Pancreas (tissue), 10 donors: ENCODE results near the gene KCTD7. TPM values are rescaled to one million over a fixed set of nuclear protein-coding genes. Genes with fewer than 3 reads are reported as not detected.
"Not testable (repeated sequence)": the region's sequence is repeated elsewhere in the genome, so short reads cannot be mapped to it uniquely, and the experiment has no call there.

ENCODE experiments used
- ATAC-seq, 4 donors: fragments of 200-7000 bp; cut with Tn5 transposase; one replicate each; pipeline versions ENCODE4 v1.8.0 to v1.9.1; 2020; ENCODE audit warnings: mild to moderate bottlenecking in 4 of 4, moderate library complexity in 4 of 4
- DNase-seq, 6 donors: peaks; one replicate each; pipeline ENCODE4 v3.0.0-alpha.2; 2020
- FAIRE-seq: peaks from 2 replicates; lab custom pipeline; 2012; peaks lifted over from hg19 to GRCh38; lab: Jason Lieb, UNC
- H3K27ac ChIP-seq, 4 donors: fragments of 200-600 bp; sonication (generic); 1 replicate in 3 of 4; 2 replicates in 1 of 4; pipeline versions ENCODE4 v1.5.0 to v1.8.0; 2020
- H3K27me3 ChIP-seq, 4 donors: fragments of 200-600 bp; one replicate each; pipeline ENCODE4 v1.8.0; 2021
- H3K36me3 ChIP-seq, 3 donors: fragments of 200-600 bp; sonication (generic) in 1 of 3; one replicate each; pipeline versions ENCODE4 v1.5.0 to v1.8.0; 2020 to 2021
- H3K4me1 ChIP-seq, 3 donors: fragments of 200-600 bp; one replicate each; pipeline ENCODE4 v1.8.0; 2021
- H3K4me3 ChIP-seq, 4 donors: fragments of 200-600 bp; sonication (generic) in 2 of 4; one replicate each; pipeline versions ENCODE4 v1.5.0 to v1.8.0; 2020 to 2021
- H3K9me3 ChIP-seq, 4 donors: fragments of 200-600 bp; one replicate each; pipeline ENCODE4 v1.8.0; 2021
- WGBS, 2 donors: extraction: QIAGEN DNeasy Blood & Tissue Kit; methylation state at CpG; one replicate each; pipeline ENCODE4 v1.1.7; 2013; 5-methylcytosine and 5-hydroxymethylcytosine counted together
- intact Hi-C, 3 donors: fragments of 100-400 bp; cut with DNase I; formaldehyde crosslinking; loops; one replicate each; pipeline versions ENCODE4 v1.11.1 to v1.14.2; 2022
- polyA plus RNA-seq, 2 donors: library from polyadenylated mRNA; stranded (reverse); fragments of 200-250 nt; gene quantifications; one replicate each; pipeline ENCODE4 v1.2.3, GENCODE V29; 2013
- total RNA-seq, 6 donors: library from RNA; stranded (reverse); fragmentation: NEBNext Ultra II Directional in 4 of 6; extraction: Animal tissue kit (Norgen Biotek cat#: 25700) in 4 of 6; gene quantifications; one replicate each; pipeline versions ENCODE4 v1.2.1 to v1.2.4, GENCODE V29; 2021 to 2023
- TF ChIP-seq, protein P1 (sequence below), 4 donors: fragments of 200-600 bp; sonication (generic) in 3 of 4; IDR thresholded peaks; one replicate each; pipeline versions ENCODE4 v1.5.0 to v1.8.0; 2021; ENCODE audit warnings: antibody characterized with exemption in 4 of 4
- donor health status: healthy with polysubstance abuse.
- donor health status: DM: no; HTN: no; CAD: no; lungs with moderate emphysema.
- donor health status: DM: no; HTN: no; CAD: no.
- donor health status: control.
- donor health status: control.
- donor health status: Bipolar disorder and iron deficiency.
- donor health status: DM: yes; HTN: yes; CAD: no.
- donor health status: DM: no; HTN: no; CAD: no.
- donor health status: DM: no; HTN: no; CAD: no.
- donor health status: DM: yes; HTN: yes; CAD: no.

KCTD7 gene
- total and polyA plus RNA-seq, 8 donors = 1.8 to 5.4 (median 2.5) TPM

DNA sequence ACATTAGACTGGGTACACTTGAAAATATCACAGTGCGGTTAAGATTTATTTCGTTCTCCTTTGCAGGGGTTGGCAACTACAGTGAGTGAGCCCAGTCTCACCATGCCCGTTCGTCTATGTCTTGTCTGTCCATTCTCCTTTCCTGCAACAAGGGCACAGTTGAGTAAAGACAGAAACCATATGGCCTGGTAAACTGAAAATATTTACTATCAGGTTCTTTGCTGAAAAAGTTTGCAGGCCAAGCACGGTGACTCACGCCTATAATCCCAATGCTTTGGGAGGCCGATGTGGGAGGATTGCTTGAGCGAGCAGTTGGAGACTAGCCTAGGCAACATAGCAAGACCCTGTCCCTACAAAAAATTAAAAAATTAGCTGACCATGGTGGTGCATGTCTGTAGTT lies 11.4 kb upstream of the KCTD7 start:
- Histone ChIP-seq H3K36me3 (no peaks in the 10 kb centered on the region), H3K4me3 (no peak overlapping the region), H3K9me3 (no peaks in the 10 kb centered on the region), H3K27ac (no peak overlapping the region), H3K27me3 (no peaks in the 10 kb centered on the region), H3K4me1 (no peaks in the 10 kb centered on the region)
- intact Hi-C loops = no loop called here
- ATAC-seq (no peak), DNase-seq (no peak), FAIRE-seq (no peak)
- TF ChIP-seq, protein P1, sequence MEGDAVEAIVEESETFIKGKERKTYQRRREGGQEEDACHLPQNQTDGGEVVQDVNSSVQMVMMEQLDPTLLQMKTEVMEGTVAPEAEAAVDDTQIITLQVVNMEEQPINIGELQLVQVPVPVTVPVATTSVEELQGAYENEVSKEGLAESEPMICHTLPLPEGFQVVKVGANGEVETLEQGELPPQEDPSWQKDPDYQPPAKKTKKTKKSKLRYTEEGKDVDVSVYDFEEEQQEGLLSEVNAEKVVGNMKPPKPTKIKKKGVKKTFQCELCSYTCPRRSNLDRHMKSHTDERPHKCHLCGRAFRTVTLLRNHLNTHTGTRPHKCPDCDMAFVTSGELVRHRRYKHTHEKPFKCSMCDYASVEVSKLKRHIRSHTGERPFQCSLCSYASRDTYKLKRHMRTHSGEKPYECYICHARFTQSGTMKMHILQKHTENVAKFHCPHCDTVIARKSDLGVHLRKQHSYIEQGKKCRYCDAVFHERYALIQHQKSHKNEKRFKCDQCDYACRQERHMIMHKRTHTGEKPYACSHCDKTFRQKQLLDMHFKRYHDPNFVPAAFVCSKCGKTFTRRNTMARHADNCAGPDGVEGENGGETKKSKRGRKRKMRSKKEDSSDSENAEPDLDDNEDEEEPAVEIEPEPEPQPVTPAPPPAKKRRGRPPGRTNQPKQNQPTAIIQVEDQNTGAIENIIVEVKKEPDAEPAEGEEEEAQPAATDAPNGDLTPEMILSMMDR (IDR thresholded peaks at IDR 0.05) = no peak
- WGBS, 2 donors = 84 to 85% methylated on average over 8 of the region's 8 CpGs

DNA sequence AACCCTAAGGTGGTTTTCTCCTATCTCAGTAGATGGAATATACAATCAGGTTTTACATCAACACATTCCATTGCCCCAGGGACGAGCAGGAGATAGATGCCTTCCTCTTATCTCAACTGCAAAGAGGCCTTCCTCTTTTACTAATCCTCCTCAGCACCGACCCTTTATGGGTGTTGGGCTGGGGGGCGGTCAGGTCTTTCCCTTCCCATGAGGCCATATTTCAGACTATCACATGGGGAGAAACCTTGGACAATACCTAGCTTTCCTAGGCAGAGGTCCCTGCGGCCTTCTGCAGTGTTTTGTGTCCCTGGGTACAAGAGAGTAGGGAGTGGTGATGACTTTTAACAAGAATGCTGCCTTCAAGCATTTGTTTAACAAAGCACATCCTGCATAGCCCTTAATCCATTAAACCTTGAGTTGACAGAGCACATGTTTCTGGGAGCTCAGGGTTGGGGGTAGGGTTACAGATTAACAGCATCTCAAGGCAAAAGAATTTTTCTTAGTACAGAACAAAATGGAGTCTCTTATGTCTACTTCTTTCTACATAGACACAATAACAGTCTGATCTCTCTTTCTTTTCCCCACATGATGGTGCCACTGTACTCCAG lies 9.2 kb upstream of the KCTD7 start:
- H3K27ac ChIP-seq, H3K4me1 ChIP-seq, ATAC-seq, intact Hi-C loops, H3K36me3 ChIP-seq, H3K9me3 ChIP-seq, H3K4me3 ChIP-seq, DNase-seq, FAIRE-seq, H3K27me3 ChIP-seq: not testable (repeated sequence)
- 46 to 52% methylated on average over 4 of the region's 4 CpGs for WGBS, 2 donors

DNA sequence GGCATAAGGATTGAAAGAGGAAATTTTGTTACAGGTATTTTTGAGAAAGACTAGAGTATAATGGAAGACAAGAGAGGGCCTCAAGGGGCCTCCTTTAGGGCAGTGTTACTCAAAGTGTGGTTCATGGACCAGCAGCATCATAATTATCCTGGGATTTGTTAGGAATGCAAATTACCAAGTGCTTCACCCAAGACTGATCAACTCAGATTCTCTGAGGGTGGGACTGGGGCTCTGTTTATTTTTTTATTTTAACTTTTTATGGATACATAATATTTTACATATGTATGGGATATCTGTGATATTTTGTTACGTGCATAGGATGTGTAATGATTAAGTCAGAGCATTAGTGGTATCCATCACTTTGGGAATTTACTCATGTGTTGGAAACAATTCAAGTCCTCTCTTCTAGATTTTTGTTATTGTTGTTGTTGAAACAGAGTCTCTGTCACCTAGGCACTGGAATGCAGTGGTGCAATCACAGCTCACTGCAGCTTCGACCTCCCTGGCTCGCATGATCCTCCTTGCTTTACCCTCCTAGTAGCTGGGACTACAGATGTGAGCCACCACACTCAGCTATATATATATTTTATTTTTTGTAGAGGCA lies 2.2 kb upstream of the KCTD7 start:
- no peak for FAIRE-seq

DNA sequence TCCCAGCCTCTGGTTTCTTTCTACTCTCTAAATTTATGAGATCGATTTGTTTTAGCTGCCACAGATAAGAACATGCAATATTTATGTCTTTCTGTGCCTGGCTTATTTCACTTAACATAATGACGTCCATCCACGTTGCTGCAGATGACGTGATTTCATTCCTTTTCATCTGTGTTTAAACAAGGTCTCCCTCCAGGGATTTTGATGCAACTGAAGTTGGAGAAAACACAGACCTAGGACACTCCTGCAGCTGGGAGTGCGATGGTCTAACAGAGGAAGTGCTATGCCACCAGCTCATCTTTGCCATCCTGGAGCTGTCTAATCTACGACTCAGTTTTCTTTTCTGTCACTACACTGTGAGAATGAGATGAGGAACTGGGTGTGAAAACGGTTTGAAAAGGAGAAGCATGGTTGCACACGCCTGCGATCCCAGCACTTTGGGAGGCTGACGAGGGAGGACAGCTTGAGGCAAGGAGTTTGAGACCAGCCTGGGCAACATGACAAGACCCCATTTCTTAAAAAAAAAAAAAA lies 1.5 kb upstream of the KCTD7 start:
- H3K27me3 ChIP-seq = no peaks in the 10 kb centered on the region
- intact Hi-C loops = no loop called here
- peak in 1 of 6 donors; percentile 21 for DNase-seq
- H3K4me3 ChIP-seq = peak overlapping the region in 1 of 4 donors; percentile 55
- no peak for ATAC-seq
- H3K9me3 ChIP-seq = no peaks in the 10 kb centered on the region
- FAIRE-seq = peak; percentile 81
- peaks cover 0 to 9% (median 0%) of the 10 kb centered on the region in 3 donors for H3K4me1 ChIP-seq
- peak overlapping the region in 1 of 4 donors; percentile 85 for H3K27ac ChIP-seq
- TF ChIP-seq, protein P1 (IDR thresholded peaks at IDR 0.05) = no peak
- no peaks in the 10 kb centered on the region for H3K36me3 ChIP-seq
- WGBS, 2 donors = 36 to 40% methylated on average over 10 of the region's 10 CpGs

More for the DNA sequence above, 2.2 kb upstream of the KCTD7 start:
- Histone ChIP-seq H3K27me3 (no peaks in the 10 kb centered on the region), H3K27ac (no peak overlapping the region), H3K4me1 (peaks cover 0 to 9% (median 0%) of the 10 kb centered on the region in 3 donors), H3K36me3 (no peaks in the 10 kb centered on the region), H3K9me3 (no peaks in the 10 kb centered on the region), H3K4me3 (no peak overlapping the region)
- TF ChIP-seq, protein P1 (IDR thresholded peaks at IDR 0.05) = no peak
- no peak for ATAC-seq
- 72 to 78% methylated on average over 3 of the region's 3 CpGs for WGBS, 2 donors
- intact Hi-C loops = no loop called here
- DNase-seq = no peak

DNA sequence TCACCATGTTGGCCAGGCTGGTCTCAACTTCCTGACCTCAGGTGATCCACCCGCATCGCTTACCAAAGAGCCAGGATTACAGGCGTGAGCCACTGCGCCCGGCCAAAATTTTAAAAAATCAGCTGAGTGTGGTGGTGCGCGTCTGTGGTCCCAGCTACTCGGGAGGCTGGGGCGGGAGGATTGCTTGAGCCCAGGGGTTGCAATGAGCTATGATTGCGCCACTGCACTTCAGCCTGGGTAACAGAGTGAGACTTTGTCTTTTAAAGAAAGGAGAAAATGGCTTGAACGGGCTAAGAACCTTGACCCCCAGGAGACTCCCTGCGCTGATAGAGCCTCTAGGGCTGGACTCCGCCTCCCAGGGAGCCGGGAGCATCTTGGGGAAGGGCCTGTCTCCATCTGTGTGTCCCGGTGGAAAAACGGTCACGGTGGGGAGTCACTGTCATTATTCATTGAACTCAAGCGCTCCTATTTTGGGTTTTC lies 760 bp upstream of the KCTD7 start:
- no peaks in the 10 kb centered on the region for H3K27me3 ChIP-seq
- ATAC-seq (peak; percentile 23 to 43 (median 33)), DNase-seq (peak in 1 of 6 donors; percentile 18), FAIRE-seq (no peak)
- TF ChIP-seq, protein P1 (IDR thresholded peaks at IDR 0.05) = no peak
- H3K4me3 ChIP-seq = peak overlapping the region; percentile 55 to 73 (median 64)
- H3K36me3 ChIP-seq = no peaks in the 10 kb centered on the region
- peak overlapping the region; percentile 79 to 85 (median 83) for H3K27ac ChIP-seq
- intact Hi-C loops = no loop called here
- peaks cover 0 to 9% (median 0%) of the 10 kb centered on the region in 3 donors for H3K4me1 ChIP-seq
- WGBS, 2 donors = 1% methylated on average over 18 of the region's 18 CpGs
- no peaks in the 10 kb centered on the region for H3K9me3 ChIP-seq
